Midbrain (tissue), 1 donor: ENCODE results near the gene BIRC3.
"Not testable (repeated sequence)": the region's sequence is repeated elsewhere in the genome, so short reads cannot be mapped to it uniquely, and the experiment has no call there.

Source experiments
- DNase-seq: peaks from one replicate; lab custom pipeline; 2025; lab: John Stamatoyannopoulos, UW

BIRC3 gene

GRCh38 chr11:102325088-102325487 is 7.8 kb downstream of the BIRC3 start:
- no peak for DNase-seq

- no peak for DNase-seq
Measured at GRCh38 chr11:102328748-102329147, 11.5 kb downstream of the BIRC3 start.

DNA sequence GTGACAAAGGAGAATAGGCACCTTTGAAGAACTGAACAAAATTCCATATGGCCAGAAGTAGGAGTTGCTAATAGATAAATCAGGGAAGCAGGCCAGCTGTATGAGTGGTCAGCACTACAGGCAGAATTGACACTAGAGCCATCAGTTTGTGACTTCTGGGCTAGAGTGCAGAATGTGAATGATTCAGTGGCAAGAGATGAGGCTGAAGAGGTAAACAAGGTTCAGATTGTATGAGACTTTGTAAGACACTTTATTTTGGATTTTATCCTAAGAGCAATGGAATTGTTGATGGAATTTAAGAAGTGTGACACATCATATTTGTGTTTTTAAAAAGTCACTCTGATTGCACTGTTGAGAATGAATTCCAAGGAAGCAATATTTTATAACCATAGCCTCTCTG is 12.9 kb downstream of the BIRC3 start:
- no peak for DNase-seq

DNA sequence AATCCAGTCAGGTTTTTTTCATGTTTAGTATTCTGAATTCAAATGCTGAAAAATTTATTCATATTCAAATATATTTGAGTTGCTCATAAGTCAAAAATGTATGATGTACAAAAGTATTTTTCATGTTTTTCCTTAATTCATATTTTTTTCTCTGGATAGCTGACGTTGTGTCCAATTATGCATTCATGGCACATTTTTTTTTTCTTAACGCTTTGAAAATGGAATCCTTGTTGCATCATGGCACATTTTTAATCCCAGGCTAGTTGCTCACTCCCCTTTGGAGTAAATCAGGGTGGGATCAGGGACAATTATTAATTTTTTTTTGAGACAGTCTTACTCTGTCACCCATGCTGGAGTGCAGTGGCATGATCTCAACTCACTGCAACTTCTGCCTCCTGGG is 14.1 kb downstream of the BIRC3 start:
- no peak for DNase-seq

- no peak for DNase-seq
Measured at GRCh38 chr11:102332611-102332994, 15.3 kb downstream of the BIRC3 start.

- no peak for DNase-seq
Measured at GRCh38 chr11:102338479-102339010, 21.3 kb downstream of the BIRC3 start.

DNA sequence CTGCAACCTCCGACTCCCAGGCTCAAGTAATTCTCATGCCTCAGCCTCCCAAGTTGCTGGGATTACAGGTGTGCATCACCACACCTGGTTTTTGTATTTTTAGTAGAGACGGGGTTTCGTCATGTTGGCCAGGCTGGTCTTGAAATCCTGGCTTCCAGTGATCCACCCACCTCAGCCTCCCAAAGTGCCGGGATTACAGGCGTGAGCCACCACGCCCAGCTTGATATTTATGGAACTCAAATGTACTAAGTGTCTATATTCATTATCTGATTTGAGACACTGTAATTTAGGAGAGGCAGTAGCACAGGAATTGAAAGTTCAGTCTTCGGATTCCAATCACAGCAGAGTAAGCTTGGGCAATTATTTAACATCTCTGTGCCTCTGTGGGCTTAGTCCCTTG is 24.0 kb downstream of the BIRC3 start:
- not testable (repeated sequence) for DNase-seq

- DNase-seq, result peak; percentile 68
Measured at GRCh38 chr11:102341844-102342318, 24.6 kb downstream of the BIRC3 start.

DNA sequence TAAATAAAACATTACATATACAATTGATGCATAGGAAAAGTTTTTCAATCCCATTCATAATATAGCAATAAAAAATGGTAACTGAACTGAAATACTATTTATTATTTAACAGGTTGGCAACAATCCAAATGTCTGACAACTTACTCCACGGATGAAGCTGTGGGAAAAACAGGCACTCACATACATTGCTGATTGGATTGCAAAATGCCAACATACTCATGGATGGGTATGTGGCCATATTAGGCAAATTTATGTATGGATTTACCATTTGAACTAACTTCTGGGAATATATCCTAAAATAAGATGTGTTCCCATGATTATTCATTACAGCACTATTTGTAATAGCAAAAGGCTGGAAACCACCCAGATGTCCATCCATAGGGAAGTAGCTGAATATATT is 26.5 kb downstream of the BIRC3 start:
- no peak for DNase-seq

- DNase-seq, result no peak
Measured at GRCh38 chr11:102345904-102346303, 28.6 kb downstream of the BIRC3 start.

DNA sequence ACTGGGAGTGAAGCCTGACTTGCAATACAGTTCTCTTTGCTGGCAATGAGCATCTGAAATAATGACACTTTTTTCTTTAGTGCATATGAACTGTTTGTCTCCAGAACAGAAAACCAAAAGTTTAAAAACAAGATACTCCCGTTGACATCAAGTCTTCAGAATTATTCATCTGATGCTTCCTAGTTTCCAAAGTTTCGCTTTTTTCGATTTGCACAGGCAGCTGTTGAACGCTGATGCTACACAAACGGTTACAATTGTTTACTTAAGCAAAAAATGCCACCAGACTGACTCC is 29.1 kb downstream of the BIRC3 start:
- peak; percentile 82 for DNase-seq

DNA sequence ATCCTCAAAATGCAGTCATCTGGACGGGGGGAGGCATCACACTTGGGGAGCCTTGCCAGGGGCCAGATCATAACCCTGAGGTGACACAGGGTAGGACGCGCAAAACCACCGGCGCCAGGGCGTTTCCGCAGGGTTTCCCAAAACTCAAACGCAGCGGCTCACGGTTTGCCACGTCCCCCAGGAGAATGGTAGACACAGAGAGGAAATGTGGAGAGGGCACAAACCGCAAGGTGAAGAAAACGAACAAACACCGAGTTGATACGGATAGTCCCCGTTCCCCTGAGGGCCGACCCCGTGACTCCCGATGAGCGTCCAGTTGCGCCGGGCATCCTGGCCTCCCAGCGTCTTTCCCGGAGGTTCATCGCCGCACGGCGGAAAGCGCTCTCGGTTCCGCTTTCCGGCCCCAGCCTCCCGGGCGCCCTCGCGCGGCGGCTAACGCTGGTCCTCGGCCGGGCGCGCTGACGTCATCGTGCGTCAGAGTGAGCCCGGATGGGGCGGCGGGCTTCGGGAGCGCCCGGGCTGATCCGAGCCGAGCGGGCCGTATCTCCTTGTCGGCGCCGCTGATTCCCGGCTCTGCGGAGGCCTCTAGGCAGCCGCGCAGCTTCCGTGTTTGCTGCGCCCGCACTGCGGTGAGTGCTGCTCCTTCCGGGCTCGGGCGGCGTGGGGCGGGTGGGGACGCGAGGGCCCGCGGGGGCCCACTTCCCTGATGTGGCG is 29.6 kb downstream of the BIRC3 start, which contains the start of gene BIRC2:
BIRC2 (plus strand) TSS at position 467 of the 714 bp plus-strand sequence. CDS start 2,641 bp downstream, outside the sequence.
- DNase-seq, result peak; percentile 96

DNA sequence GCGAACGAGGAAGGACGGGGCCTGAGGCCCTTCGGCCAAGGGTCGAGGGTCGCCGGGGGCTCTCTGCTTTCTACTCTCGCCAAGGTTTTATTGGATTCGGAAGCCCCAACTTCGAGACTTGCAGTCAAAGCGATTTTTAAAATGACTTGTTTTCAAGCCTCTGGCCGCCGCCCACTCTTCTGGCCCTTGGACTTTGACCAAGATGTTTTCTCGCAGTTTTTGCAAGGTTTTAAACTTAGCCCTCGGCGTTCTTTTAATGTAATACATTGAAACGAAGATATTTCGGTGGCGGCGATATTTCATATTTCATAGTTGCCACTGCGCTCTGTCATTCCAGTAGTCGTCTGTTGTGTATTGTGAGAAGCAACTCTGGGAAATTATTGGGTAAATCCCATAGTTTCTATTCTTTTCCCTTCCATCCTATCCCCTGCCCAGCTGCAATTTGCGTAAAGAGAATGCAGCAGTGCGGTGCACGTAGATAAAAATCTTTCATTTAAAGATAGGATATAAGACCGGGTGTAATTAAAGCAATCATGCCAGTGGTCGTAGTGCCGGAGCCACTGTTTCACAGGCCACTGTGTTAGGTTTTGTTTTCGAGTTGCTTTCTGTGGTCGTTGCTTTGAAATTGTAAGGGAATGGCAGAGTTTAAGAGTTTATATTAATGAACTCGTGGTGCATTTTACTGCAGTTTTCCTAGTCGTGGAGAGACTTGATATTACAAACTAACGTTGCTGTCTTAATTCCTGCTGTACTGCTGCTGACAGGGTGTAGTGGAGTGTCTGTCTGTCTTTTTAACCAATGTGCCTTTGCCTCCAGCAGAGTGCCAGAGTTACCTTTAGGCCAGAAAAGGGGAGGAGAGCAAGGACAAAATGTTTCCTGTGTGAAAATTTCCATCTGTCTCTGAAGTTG is 30.4 kb downstream of the BIRC3 start:
- DNase-seq, result peak; percentile 72

GRCh38 chr11:102357116-102357515 is 39.8 kb downstream of the BIRC3 start:
- DNase-seq, result no peak

- no peak for DNase-seq
Measured at GRCh38 chr11:102359372-102359771, 42.1 kb downstream of the BIRC3 start.

DNA sequence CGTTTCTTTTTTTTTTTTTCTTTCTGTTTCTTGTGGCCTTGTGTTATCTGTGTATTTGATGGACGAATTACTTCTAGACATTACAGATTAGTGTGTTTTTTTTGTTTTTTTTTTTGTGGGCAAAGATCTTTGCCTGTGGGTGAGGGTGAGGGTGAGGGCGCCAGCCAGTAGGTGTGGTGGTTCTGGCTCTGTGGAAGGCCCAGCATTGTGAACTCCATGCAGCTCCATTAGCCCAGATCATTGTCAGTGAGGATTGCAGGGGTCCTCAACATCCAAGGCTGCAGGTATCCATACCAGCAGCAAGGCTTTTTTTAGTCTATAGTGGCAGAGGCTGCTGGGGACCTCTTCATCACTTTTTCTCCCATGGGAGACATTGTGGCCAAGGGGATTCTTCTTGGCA is 43.4 kb downstream of the BIRC3 start:
- no peak for DNase-seq

GRCh38 chr11:102361086-102362031 is 44.1 kb downstream of the BIRC3 start:
- DNase-seq, result no peak

DNA sequence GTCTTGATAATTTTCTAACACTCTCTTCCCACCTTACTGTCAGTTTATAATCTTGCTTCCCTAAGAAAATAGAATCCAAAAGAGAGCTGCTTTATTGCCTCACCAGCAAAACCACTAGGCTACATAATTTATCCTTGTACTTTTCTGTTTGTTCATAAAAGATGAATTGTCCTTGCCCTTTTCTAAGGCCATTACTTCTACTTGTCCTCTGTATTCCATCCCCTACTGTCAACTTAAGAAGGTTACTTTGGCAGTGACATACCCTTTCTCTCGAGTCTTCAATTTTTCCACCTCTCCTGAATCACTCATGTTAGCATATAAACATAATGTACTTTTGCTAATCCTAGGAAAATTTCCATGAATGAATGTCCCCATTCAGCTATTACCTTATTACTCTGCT is 47.7 kb downstream of the BIRC3 start:
- DNase-seq, result no peak

- DNase-seq, result peak; percentile 3
Measured at GRCh38 chr11:102367364-102367763, 50.1 kb downstream of the BIRC3 start.

GRCh38 chr11:102368472-102368871 is 51.2 kb downstream of the BIRC3 start:
- DNase-seq, result no peak

DNA sequence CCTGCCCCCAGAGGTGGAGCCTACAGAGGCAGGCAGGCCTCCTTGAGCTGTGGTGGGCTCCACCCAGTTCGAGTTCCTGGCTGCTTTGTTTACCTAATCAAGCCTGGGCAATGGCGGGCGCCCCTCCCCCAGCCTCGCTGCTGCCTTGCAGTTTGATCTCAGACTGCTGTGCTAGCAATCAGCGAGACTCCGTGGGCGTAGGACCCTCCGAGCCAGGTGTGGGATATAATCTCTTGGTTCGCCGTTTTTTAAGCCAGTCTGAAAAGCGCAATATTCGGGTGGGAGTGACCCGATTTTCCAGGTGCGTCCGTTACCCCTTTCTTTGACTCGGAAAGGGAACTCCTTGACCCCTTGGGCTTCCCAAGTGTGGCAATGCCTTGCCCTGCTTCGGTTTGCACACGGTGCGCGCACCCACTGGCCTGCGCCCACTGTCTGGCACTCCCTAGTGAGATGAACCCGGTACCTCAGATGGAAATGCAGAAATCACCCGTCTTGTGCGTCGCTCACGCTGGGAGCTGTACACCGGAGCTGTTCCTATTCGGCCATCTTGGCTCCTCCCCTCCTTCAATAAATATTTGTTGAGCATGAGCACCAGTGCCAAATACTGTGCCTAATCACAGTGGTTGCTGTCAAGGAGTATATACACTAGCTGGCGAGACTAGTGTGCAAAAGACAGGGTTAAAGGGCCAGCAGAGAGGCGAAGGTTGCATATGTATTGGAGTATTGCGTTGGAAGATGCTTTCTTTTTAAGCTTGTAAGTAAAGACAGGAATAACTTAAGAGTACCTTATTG is 57.5 kb downstream of the BIRC3 start:
- not testable (repeated sequence) for DNase-seq
